ENCODE measurements around the gene KRTAP27-1.

Gene KRTAP27-1

GRCh38 chr21:30337276-30337744, at the start of gene KRTAP27-1:
TSS of gene KRTAP27-1 (minus strand) at chr21:30337694. CDS start at chr21:30337668, 26 bp downstream.
- Histone ChIP-seq H3K4me3 (ENCODE audit: low read depth in 1 of 2, low read length in 2 of 2) (no peak within 1 kb of the TSS), H3K27ac (ENCODE audit: low read length) (no peak within 1 kb of the TSS), H3K4me1 (ENCODE audit: control insufficient read depth in 1 of 2, insufficient read depth in 2 of 2, low read length in 2 of 2) (no peaks in the 10 kb centered on the region), H3K27me3 (ENCODE audit: low read depth, low read length) (no peaks in the 10 kb centered on the region), H3K9me3 (ENCODE audit: control insufficient read depth in 1 of 2, low read length in 2 of 2) (no peaks in the 10 kb centered on the region), H3K36me3 (ENCODE audit: control insufficient read depth in 1 of 2, insufficient read depth in 2 of 2, low read length in 2 of 2) (no peaks in the 10 kb centered on the region)

GRCh38 chr21:30382201-30382600, 44.7 kb upstream of the KRTAP27-1 start:
- Histone ChIP-seq H3K27me3 (ENCODE audit: low read depth, low read length) (no peaks in the 10 kb centered on the region), H3K9me3 (ENCODE audit: control insufficient read depth in 1 of 2, low read length in 2 of 2) (no peaks in the 10 kb centered on the region), H3K4me1 (ENCODE audit: control insufficient read depth in 1 of 2, insufficient read depth in 2 of 2, low read length in 2 of 2) (no peaks in the 10 kb centered on the region)

GRCh38 chr21:30372139-30372770, 34.8 kb upstream of the KRTAP27-1 start, which contains the start of gene KRTAP13-2:
TSS of gene KRTAP13-2 (minus strand) at chr21:30372271. CDS start at chr21:30372213, 58 bp downstream.
- Histone ChIP-seq H3K27me3 (ENCODE audit: low read depth, low read length) (no peaks in the 10 kb centered on the region), H3K9me3 (ENCODE audit: control insufficient read depth in 1 of 2, low read length in 2 of 2) (no peaks in the 10 kb centered on the region), H3K4me3 (ENCODE audit: low read depth in 1 of 2, low read length in 2 of 2) (no peak within 1 kb of the TSS)

More at GRCh38 chr21:30382201-30382600, 44.7 kb upstream of the KRTAP27-1 start:
- Histone ChIP-seq H3K36me3 (ENCODE audit: control insufficient read depth in 1 of 2, insufficient read depth in 2 of 2, low read length in 2 of 2) (no peaks in the 10 kb centered on the region), H3K4me3 (ENCODE audit: low read depth in 1 of 2, low read length in 2 of 2) (no peak overlapping the region), H3K27ac (ENCODE audit: low read length) (no peak overlapping the region)

GRCh38 chr21:30355906-30356305, 18.4 kb upstream of the KRTAP27-1 start:
- no peaks in the 10 kb centered on the region for H3K9me3 ChIP-seq (ENCODE audit: control insufficient read depth in 1 of 2, low read length in 2 of 2)
- H3K4me3 ChIP-seq (ENCODE audit: low read depth in 1 of 2, low read length in 2 of 2), result no peak overlapping the region
- no peaks in the 10 kb centered on the region for H3K27me3 ChIP-seq (ENCODE audit: low read depth, low read length)
- no peaks in the 10 kb centered on the region for H3K36me3 ChIP-seq (ENCODE audit: control insufficient read depth in 1 of 2, insufficient read depth in 2 of 2, low read length in 2 of 2)
- H3K27ac ChIP-seq (ENCODE audit: low read length), result no peak overlapping the region
- no peaks in the 10 kb centered on the region for H3K4me1 ChIP-seq (ENCODE audit: control insufficient read depth in 1 of 2, insufficient read depth in 2 of 2, low read length in 2 of 2)

More at GRCh38 chr21:30372139-30372770, 34.8 kb upstream of the KRTAP27-1 start, which contains the start of gene KRTAP13-2:
- Histone ChIP-seq H3K27ac (ENCODE audit: low read length) (no peak within 1 kb of the TSS), H3K36me3 (ENCODE audit: control insufficient read depth in 1 of 2, insufficient read depth in 2 of 2, low read length in 2 of 2) (no peaks in the 10 kb centered on the region), H3K4me1 (ENCODE audit: control insufficient read depth in 1 of 2, insufficient read depth in 2 of 2, low read length in 2 of 2) (no peaks in the 10 kb centered on the region)

GRCh38 chr21:30354308-30355005, 17.0 kb upstream of the KRTAP27-1 start:
- H3K36me3 ChIP-seq (ENCODE audit: control insufficient read depth in 1 of 2, insufficient read depth in 2 of 2, low read length in 2 of 2), result no peaks in the 10 kb centered on the region
- no peak overlapping the region for H3K4me3 ChIP-seq (ENCODE audit: low read depth in 1 of 2, low read length in 2 of 2)
- H3K9me3 ChIP-seq (ENCODE audit: control insufficient read depth in 1 of 2, low read length in 2 of 2), result no peaks in the 10 kb centered on the region
- H3K27ac ChIP-seq (ENCODE audit: low read length), result no peak overlapping the region
- H3K27me3 ChIP-seq (ENCODE audit: low read depth, low read length), result no peaks in the 10 kb centered on the region
- H3K4me1 ChIP-seq (ENCODE audit: control insufficient read depth in 1 of 2, insufficient read depth in 2 of 2, low read length in 2 of 2), result no peaks in the 10 kb centered on the region

GRCh38 chr21:30351534-30351933, 14.0 kb upstream of the KRTAP27-1 start:
- no peaks in the 10 kb centered on the region for H3K4me1 ChIP-seq (ENCODE audit: control insufficient read depth in 1 of 2, insufficient read depth in 2 of 2, low read length in 2 of 2)
- no peaks in the 10 kb centered on the region for H3K36me3 ChIP-seq (ENCODE audit: control insufficient read depth in 1 of 2, insufficient read depth in 2 of 2, low read length in 2 of 2)
- H3K27me3 ChIP-seq (ENCODE audit: low read depth, low read length), result no peaks in the 10 kb centered on the region
- no peak overlapping the region for H3K4me3 ChIP-seq (ENCODE audit: low read depth in 1 of 2, low read length in 2 of 2)
- H3K27ac ChIP-seq (ENCODE audit: low read length), result no peak overlapping the region
- no peaks in the 10 kb centered on the region for H3K9me3 ChIP-seq (ENCODE audit: control insufficient read depth in 1 of 2, low read length in 2 of 2)

GRCh38 chr21:30349572-30349971, 12.1 kb upstream of the KRTAP27-1 start:
- H3K4me1 ChIP-seq (ENCODE audit: control insufficient read depth in 1 of 2, insufficient read depth in 2 of 2, low read length in 2 of 2), result no peaks in the 10 kb centered on the region
- no peak overlapping the region for H3K27ac ChIP-seq (ENCODE audit: low read length)
- H3K9me3 ChIP-seq (ENCODE audit: control insufficient read depth in 1 of 2, low read length in 2 of 2), result no peaks in the 10 kb centered on the region
- no peaks in the 10 kb centered on the region for H3K36me3 ChIP-seq (ENCODE audit: control insufficient read depth in 1 of 2, insufficient read depth in 2 of 2, low read length in 2 of 2)
- H3K27me3 ChIP-seq (ENCODE audit: low read depth, low read length), result no peaks in the 10 kb centered on the region
- no peak overlapping the region for H3K4me3 ChIP-seq (ENCODE audit: low read depth in 1 of 2, low read length in 2 of 2)

GRCh38 chr21:30348506-30348905, 11.0 kb upstream of the KRTAP27-1 start, which contains the start of gene KRTAP23-1:
TSS of gene KRTAP23-1 (minus strand) at chr21:30348606. CDS start at chr21:30348606, 0 bp downstream.
- no peak within 1 kb of the TSS for H3K4me3 ChIP-seq (ENCODE audit: low read depth in 1 of 2, low read length in 2 of 2)
- no peaks in the 10 kb centered on the region for H3K36me3 ChIP-seq (ENCODE audit: control insufficient read depth in 1 of 2, insufficient read depth in 2 of 2, low read length in 2 of 2)
- H3K4me1 ChIP-seq (ENCODE audit: control insufficient read depth in 1 of 2, insufficient read depth in 2 of 2, low read length in 2 of 2), result no peaks in the 10 kb centered on the region
- no peaks in the 10 kb centered on the region for H3K9me3 ChIP-seq (ENCODE audit: control insufficient read depth in 1 of 2, low read length in 2 of 2)
- H3K27me3 ChIP-seq (ENCODE audit: low read depth, low read length), result no peaks in the 10 kb centered on the region
- no peak within 1 kb of the TSS for H3K27ac ChIP-seq (ENCODE audit: low read length)

- Histone ChIP-seq H3K27me3 (ENCODE audit: low read depth, low read length) (no peaks in the 10 kb centered on the region), H3K4me3 (ENCODE audit: low read depth in 1 of 2, low read length in 2 of 2) (no peak overlapping the region), H3K27ac (ENCODE audit: low read length) (no peak overlapping the region), H3K9me3 (ENCODE audit: control insufficient read depth in 1 of 2, low read length in 2 of 2) (no peaks in the 10 kb centered on the region), H3K36me3 (ENCODE audit: control insufficient read depth in 1 of 2, insufficient read depth in 2 of 2, low read length in 2 of 2) (no peaks in the 10 kb centered on the region), H3K4me1 (ENCODE audit: control insufficient read depth in 1 of 2, insufficient read depth in 2 of 2, low read length in 2 of 2) (no peaks in the 10 kb centered on the region)
Observed at GRCh38 chr21:30345014-30345413, 7.5 kb upstream of the KRTAP27-1 start.

GRCh38 chr21:30340714-30341573, 3.5 kb upstream of the KRTAP27-1 start:
- Histone ChIP-seq H3K4me1 (ENCODE audit: control insufficient read depth in 1 of 2, insufficient read depth in 2 of 2, low read length in 2 of 2) (no peaks in the 10 kb centered on the region), H3K36me3 (ENCODE audit: control insufficient read depth in 1 of 2, insufficient read depth in 2 of 2, low read length in 2 of 2) (no peaks in the 10 kb centered on the region), H3K9me3 (ENCODE audit: control insufficient read depth in 1 of 2, low read length in 2 of 2) (no peaks in the 10 kb centered on the region), H3K4me3 (ENCODE audit: low read depth in 1 of 2, low read length in 2 of 2) (no peak overlapping the region), H3K27me3 (ENCODE audit: low read depth, low read length) (no peaks in the 10 kb centered on the region), H3K27ac (ENCODE audit: low read length) (no peak overlapping the region)

- no peaks in the 10 kb centered on the region for H3K27me3 ChIP-seq (ENCODE audit: low read depth, low read length)
- no peak overlapping the region for H3K4me3 ChIP-seq (ENCODE audit: low read depth in 1 of 2, low read length in 2 of 2)
- no peaks in the 10 kb centered on the region for H3K36me3 ChIP-seq (ENCODE audit: control insufficient read depth in 1 of 2, insufficient read depth in 2 of 2, low read length in 2 of 2)
- no peaks in the 10 kb centered on the region for H3K4me1 ChIP-seq (ENCODE audit: control insufficient read depth in 1 of 2, insufficient read depth in 2 of 2, low read length in 2 of 2)
- H3K27ac ChIP-seq (ENCODE audit: low read length), result no peak overlapping the region
- no peaks in the 10 kb centered on the region for H3K9me3 ChIP-seq (ENCODE audit: control insufficient read depth in 1 of 2, low read length in 2 of 2)
Observed at GRCh38 chr21:30338717-30339116, 1.2 kb upstream of the KRTAP27-1 start.
